Hematopoietic multipotent progenitor cell treated with erythropoietin and hydrocortisone succinate and interleukin-3 and kit ligand, for 6 days (in vitro differentiated cells): ENCODE measurements around the gene CALHM1.
"Not testable (repeated sequence)": the region's sequence is repeated elsewhere in the genome, so short reads cannot be mapped to it uniquely, and the experiment has no call there.

Source experiments
- DNase-seq: peaks from one replicate; pipeline ENCODE4 v3.0.0-alpha.2; 2015

Gene CALHM1

DNA sequence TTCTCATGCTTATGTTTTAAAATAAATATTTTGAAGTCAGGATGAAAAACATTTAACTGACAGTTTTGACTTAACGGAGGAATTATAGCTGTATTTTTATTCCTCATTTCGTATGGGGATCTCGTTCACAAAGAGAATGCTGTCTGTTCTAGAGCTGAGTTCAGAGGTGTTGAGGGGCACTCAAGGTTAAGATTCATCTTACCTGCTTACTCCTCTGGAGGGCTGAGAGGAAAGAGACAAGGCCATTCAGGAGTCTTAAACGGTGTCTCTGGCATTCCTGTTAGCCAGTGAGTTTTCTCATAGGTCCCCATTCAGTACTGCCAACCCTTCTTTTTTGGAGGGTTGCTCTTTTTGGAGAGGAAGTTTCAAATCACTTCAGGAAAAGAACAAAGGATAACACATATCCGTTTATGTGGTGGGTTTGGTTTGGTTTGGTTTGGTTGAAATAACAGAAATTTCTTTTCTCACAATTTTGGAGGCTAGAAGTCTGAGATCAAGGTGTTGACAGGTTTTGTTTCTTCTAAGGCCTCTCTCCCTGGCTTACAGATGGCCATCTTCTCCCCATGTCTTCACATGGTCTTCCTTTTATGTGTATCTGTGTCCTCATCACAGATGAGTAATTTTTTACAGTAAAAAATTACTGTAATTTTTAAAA, 29.6 kb downstream of the CALHM1 start:
- no peak for DNase-seq

DNA sequence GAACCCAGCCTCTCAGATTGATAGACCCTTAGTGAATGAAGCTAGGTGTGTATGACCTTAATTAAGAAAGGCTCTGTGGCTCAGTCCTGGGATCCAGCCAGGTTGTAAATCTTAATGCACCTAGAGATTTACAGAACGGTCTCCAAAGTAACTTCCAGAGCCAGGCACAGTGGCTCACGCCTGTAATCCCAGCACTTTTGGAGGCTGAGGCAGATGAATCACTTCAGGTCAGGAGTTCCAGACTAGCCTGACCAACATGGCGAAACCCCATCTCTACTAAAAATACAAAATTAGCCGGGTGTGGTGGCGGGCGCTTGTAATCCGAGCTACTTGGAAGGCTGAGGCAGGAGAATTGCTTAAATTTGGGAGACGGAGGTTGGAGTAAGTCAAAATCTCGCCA, 30.8 kb downstream of the CALHM1 start:
- DNase-seq, result no peak

DNA sequence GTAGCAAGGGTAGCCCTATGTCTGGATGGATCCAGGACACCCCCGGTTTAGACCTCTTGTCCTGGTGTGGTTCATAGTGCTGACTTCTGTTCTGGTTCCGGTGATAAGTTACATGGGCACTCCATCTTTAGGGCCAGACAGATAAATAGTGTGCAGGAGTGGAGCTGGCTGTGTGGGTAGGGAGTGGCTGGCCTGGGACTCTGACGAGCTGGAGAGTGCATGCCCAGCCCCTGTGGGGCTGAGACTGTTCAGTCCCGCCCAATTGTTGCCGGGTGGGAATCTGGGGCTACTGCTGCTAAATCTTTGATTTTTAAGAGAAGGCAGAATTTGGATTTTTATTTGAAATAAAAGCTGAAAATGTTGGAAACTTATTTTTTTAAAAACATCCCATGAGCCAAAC, 35.0 kb downstream of the CALHM1 start:
- DNase-seq, result no peak

DNA sequence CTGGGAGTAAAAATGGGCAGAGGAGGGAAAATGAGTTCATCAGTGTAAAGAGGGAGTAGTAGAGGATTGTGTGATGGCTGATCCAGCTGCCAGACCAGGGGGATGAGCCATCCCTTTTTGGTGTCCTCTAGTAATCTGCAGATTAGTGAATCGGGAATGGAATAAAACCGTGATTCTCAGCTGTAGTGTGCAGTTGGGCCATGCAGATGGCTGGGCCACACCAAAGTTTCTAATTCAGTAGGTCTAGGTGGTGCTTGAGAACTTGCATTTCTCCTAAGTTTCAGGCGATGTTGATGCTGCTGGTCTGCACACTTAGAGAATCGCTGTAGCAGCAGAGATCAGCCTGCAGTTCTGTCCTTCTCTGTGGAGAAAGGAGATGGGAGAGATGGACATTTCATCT, 39.6 kb downstream of the CALHM1 start:
- DNase-seq, result no peak

DNA sequence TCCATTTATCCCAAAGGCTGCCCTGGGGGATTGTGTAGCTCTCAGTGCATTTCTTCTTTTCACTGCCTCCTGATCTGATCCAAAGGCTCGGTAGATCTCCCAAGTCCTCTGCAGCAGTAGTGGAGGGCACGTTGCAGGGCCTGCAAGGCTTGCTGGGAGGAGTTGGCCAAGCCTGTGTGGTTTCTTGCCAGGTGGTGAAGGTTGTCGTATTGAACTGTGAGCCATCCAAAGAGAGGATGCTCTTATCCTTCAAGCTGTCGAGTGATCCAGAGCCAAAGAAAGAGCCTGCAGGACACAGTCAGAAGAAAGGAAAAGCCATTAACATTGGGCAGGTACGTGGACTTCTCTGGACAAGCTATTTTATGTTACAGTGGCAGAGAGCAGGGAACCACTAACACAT, 41.1 kb downstream of the CALHM1 start:
- DNase-seq, result no peak

DNA sequence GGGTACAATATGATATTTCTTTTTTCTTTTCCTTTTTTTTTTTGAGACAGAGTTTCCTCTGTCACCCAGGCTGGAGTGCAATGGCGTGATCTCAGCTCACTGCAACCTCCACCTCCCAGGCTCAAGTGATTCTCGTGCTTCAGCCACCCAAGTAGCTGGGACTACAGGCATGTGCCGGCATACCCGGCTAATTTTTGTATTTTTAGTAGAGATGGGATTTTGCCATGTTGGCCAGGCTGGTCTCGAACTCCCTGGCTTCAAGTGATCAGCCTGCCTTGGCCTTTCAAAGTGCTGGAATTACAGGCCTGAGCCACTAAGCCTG, 41.6 kb downstream of the CALHM1 start:
- DNase-seq, result not testable (repeated sequence)

DNA sequence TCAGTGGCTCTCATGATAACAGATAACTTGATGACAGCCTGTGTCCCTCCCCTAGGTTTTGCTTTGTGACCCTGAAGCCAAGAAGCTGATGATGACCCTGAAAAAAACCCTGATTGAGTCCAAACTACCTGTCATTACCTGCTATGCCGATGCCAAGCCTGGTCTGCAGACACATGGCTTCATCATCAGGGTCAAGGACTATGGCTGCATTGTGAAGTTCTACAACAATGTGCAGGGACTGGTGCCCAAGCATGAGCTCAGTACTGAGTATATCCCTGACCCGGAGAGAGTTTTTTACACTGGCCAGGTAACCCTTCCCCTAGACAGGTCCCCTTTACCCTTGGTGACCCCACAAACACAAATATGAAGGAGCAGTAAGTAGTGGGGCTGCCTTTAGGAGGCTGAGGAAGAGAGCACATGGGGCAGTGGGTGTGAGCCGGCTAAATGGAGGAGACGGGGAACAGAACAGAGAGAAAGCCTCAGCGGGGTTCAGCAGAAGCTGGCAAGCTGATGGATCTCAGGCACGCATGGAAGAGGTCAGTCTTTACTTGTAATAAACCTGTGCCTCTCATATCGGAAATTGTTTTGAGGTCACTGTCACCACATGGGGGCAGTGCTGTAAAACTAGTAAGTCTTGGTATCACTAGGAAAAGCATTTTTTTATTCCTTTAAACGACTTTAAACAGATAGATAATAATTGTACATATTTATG, 42.1 kb downstream of the CALHM1 start:
- DNase-seq, result peak; percentile 87

DNA sequence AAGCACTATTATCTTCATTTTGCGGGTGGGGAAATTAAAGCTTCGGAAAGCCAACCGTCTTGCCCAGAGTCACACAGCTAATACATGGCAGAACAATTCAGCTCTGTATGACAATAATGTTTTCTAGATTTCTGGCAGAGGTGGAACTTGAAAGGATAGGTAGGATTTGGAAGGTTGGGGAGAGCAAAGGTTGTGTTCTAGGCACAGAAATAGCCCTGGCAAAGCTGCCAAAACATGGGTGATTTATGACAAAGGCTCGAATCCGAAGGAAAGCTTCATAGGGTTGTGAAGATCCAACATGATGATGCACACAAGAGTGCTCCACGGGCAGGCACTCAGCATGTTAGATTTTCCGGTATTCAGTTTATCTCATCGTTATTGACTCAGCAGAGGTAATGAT, 43.1 kb downstream of the CALHM1 start:
- DNase-seq, result no peak

DNA sequence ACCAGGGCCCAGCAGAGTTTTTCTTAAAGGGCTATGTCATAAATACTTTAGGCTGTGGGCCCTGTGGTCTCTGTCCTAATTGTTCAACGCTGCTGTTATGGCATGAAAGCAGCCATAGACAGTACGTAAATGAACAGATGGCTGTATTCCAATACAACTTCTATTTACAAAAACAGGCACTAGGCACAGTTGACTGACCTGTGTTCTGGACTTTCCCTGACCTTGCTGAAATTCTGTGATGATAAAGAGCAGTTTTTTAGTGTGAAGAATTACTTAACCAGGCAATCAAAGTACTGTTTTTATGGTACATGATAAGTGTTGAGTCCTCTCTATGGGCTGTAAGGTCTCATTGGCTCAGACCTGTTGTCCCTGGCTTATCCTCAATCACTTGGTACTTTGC, 45.1 kb downstream of the CALHM1 start:
- no peak for DNase-seq
